Thoracic aorta endothelial cell (primary cell): ENCODE measurements around the gene SUPT4H1. TPM values are rescaled to one million over a fixed set of nuclear protein-coding genes. Genes with fewer than 3 reads are reported as not detected.

Experiments
- small RNA-seq: library from RNA; depleted of rRNA; stranded (forward); fragments of <200 nt; gene quantifications from one replicate; pipeline ENCODE3, GENCODE V24; 2012
- total RNA-seq: library from RNA; depleted of rRNA; stranded (reverse); fragments of >200 nt; gene quantifications from 2 replicates; pipeline ENCODE4 v1.2.3, GENCODE V29; 2012

The SUPT4H1 gene
- total RNA-seq, result 35.8 and 39.2 TPM in 2 replicates

GRCh38 chr17:58351831-58352595 is at the start of gene SUPT4H1:
Gene SUPT4H1, minus strand, starts transcription at chr17:58352201. Its CDS starts 66 bp downstream, at chr17:58352135.

GRCh38 chr17:58328195-58329034 is 23.6 kb downstream of the SUPT4H1 start, which contains the start of gene TSPOAP1:
Gene TSPOAP1, minus strand, starts transcription at chr17:58328795. Its CDS starts 875 bp downstream, at chr17:58327920.

Small RNA genes lying within 50 kb of the gene (small RNA-seq; reads per million reads assigned to genes)
- gene MIR4736, result not detected

Other genes starting within 250 kb of the SUPT4H1 start
- not detected in 2 replicates for gene OR4D1, start 203.8 kb downstream of the SUPT4H1 start, total RNA-seq
- gene OR4D2, start 185.2 kb downstream of the SUPT4H1 start, total RNA-seq, result not detected in 2 replicates
- not detected in 2 replicates for gene EPX, start 159.5 kb downstream of the SUPT4H1 start, total RNA-seq
- gene MKS1, start 132.9 kb downstream of the SUPT4H1 start, total RNA-seq, result 9.4 and 11.2 TPM in 2 replicates
- not detected in 2 replicates for gene LPO, start 113.6 kb downstream of the SUPT4H1 start, total RNA-seq
- gene MPO, start 71.3 kb downstream of the SUPT4H1 start, total RNA-seq, result not detected in 2 replicates
- not detected in 2 replicates for gene TSPOAP1, start 23.4 kb downstream of the SUPT4H1 start, total RNA-seq
- gene RNF43, start 65.3 kb upstream of the SUPT4H1 start, total RNA-seq, result 0.66 TPM in 1 of 2 replicates, not detected in the other
- under 0.01 and 0.07 TPM in 2 replicates for gene HSF5, start 136.2 kb upstream of the SUPT4H1 start, total RNA-seq
- 46.9 and 60.6 TPM in 2 replicates for gene MTMR4, start 162.4 kb upstream of the SUPT4H1 start, total RNA-seq